ENCODE measurements around the gene STT3A. TPM values are rescaled to one million over a fixed set of nuclear protein-coding genes. Genes with fewer than 3 reads are reported as not detected.

STT3A gene
- total RNA-seq, 1 donor from 2014 or later, result 91.6 TPM

DNA sequence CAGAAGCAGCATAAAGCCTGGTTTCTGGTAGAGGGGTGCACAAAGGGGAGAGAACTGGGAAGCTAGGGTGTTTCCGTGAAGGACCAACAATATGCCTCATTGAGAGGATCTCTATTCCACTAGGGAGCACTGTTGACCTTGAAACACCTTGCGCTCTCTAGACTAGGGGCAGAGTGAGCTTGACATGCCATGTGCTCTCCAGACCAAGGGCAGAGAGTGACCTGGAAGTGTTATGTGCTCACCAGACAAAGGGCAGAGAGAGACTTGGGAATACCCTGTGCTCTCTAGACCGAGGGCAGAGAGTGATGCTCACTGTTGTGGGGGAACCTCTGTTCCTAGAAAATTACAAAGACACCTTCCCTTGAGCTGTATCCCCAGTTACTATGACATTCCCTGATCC is 38.6 kb upstream of the STT3A start:
- intact Hi-C loops (cut with DNase I), result no loop called here
- Histone ChIP-seq H3K9me3 (peaks cover 11% of the 10 kb centered on the region), H3K4me3 (no peak overlapping the region), H3K27me3 (no peaks in the 10 kb centered on the region), H3K4me1 (no peaks in the 10 kb centered on the region), H3K36me3 (no peaks in the 10 kb centered on the region), H3K27ac (no peak overlapping the region)
- no peak for DNase-seq (ENCODE audit: extremely low spot score in 2 of 2)
- TF ChIP-seq, protein P1, sequence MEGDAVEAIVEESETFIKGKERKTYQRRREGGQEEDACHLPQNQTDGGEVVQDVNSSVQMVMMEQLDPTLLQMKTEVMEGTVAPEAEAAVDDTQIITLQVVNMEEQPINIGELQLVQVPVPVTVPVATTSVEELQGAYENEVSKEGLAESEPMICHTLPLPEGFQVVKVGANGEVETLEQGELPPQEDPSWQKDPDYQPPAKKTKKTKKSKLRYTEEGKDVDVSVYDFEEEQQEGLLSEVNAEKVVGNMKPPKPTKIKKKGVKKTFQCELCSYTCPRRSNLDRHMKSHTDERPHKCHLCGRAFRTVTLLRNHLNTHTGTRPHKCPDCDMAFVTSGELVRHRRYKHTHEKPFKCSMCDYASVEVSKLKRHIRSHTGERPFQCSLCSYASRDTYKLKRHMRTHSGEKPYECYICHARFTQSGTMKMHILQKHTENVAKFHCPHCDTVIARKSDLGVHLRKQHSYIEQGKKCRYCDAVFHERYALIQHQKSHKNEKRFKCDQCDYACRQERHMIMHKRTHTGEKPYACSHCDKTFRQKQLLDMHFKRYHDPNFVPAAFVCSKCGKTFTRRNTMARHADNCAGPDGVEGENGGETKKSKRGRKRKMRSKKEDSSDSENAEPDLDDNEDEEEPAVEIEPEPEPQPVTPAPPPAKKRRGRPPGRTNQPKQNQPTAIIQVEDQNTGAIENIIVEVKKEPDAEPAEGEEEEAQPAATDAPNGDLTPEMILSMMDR (IDR thresholded peaks at IDR 0.05), result no peak
- TF ChIP-seq POLR2A (IDR thresholded peaks at IDR 0.05), result no peak

DNA sequence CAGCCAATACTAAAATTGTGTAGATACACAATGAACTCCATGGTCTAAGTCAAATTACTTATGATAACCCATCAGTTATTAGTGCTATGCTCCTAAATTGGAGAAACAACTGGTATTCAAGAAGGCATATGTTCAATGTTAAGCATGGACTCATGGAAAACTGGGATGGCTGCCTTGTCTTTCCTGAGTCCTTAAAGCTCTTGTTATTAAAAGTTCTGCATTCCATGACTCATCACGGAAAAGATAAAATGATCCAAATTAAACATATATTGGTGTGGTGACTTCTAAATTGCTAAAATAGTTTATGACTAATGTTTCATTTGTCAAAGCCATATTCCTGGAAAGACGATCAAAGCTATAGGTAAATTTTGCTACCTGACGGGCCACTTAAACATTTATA is 32.8 kb upstream of the STT3A start:
- H3K9me3 ChIP-seq, result no peaks in the 10 kb centered on the region
- no peaks in the 10 kb centered on the region for H3K27me3 ChIP-seq
- intact Hi-C loops (cut with DNase I), result no loop called here
- H3K27ac ChIP-seq, result no peak overlapping the region
- no peaks in the 10 kb centered on the region for H3K4me1 ChIP-seq
- no peak overlapping the region for H3K4me3 ChIP-seq
- H3K36me3 ChIP-seq, result no peaks in the 10 kb centered on the region
- no peak for TF ChIP-seq POLR2AphosphoS5 (IDR thresholded peaks at IDR 0.05; ENCODE audit: insufficient read depth in 1 of 2, low read depth in 1 of 2)
- TF ChIP-seq, protein P1 (IDR thresholded peaks at IDR 0.05), result no peak
- TF ChIP-seq POLR2A (IDR thresholded peaks at IDR 0.05), result no peak
- no peak for DNase-seq (ENCODE audit: extremely low spot score in 2 of 2)

DNA sequence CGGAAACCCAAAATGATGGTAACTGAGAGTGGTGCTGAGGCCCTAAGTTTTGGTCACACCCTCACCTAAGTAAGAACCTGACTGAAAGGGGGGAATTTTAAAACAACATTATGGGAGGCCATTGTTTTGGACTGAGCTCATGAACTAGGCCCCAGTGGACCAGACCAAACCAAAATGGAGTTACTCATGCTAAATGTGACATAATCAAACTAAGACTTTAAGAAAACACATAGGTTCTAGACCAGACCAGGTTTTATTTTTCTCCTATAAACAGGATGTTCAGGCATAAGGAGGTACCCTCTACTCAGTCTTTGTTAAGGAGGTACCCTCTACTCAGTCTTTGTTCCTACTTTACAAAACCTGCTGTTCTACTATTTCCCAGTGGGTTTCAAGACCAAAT is 30.7 kb upstream of the STT3A start:
- Histone ChIP-seq H3K27ac (no peak overlapping the region), H3K4me1 (no peaks in the 10 kb centered on the region), H3K4me3 (no peak overlapping the region), H3K36me3 (no peaks in the 10 kb centered on the region), H3K9me3 (no peaks in the 10 kb centered on the region), H3K27me3 (no peaks in the 10 kb centered on the region)
- TF ChIP-seq, protein P1 (IDR thresholded peaks at IDR 0.05), result no peak
- TF ChIP-seq POLR2A (IDR thresholded peaks at IDR 0.05) (no peak), POLR2AphosphoS5 (IDR thresholded peaks at IDR 0.05; ENCODE audit: insufficient read depth in 1 of 2, low read depth in 1 of 2) (no peak)
- intact Hi-C loops (cut with DNase I), result no loop called here
- DNase-seq (ENCODE audit: extremely low spot score in 2 of 2), result no peak

DNA sequence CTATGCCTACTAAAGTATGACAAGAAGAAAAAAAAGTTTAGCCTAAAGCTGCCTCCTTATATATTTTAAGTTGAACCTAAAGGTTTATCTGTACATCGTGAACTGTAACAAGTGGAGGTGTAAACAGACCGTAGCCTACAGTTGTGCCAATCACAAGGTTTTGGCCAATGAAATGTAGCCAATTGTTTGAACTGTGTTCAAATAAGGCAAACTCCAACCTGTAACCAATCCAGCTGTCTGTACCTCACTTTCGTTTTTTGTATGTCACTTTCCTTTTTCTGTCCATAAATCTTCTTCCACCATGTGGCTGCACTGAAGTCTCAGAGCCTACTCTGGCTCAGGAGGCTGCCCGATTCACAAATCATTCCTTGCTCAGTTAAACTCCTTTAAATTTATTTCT is 30.2 kb upstream of the STT3A start:
- Histone ChIP-seq H3K27me3 (no peaks in the 10 kb centered on the region), H3K4me3 (no peak overlapping the region), H3K27ac (no peak overlapping the region), H3K9me3 (no peaks in the 10 kb centered on the region), H3K36me3 (no peaks in the 10 kb centered on the region), H3K4me1 (no peaks in the 10 kb centered on the region)
- intact Hi-C loops (cut with DNase I), result no loop called here
- DNase-seq (ENCODE audit: extremely low spot score in 2 of 2), result no peak
- TF ChIP-seq POLR2AphosphoS5 (IDR thresholded peaks at IDR 0.05; ENCODE audit: insufficient read depth in 1 of 2, low read depth in 1 of 2), result no peak
- TF ChIP-seq, protein P1 (IDR thresholded peaks at IDR 0.05), result no peak
- no peak for TF ChIP-seq POLR2A (IDR thresholded peaks at IDR 0.05)

DNA sequence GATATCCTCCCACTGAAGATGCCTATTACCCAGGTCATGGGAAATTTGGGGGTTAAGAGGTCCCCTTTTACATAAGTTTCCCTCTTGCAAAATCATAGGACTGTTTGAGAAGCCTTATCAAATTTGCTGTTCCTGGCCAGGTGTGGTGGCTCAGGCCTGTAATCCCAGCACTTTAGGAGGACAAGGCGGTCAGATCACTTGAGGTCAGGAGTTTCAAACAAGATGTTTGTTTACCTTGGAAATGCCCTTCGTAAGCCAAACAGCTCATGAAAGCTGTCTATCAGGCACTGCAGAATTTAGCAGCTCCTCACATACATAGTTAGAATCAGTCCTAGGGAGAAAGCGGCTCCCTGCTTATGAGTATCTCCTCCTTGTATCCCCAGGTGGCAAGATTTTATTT is 28.3 kb upstream of the STT3A start:
- Histone ChIP-seq H3K27me3 (no peaks in the 10 kb centered on the region), H3K4me3 (no peak overlapping the region), H3K9me3 (no peaks in the 10 kb centered on the region), H3K27ac (no peak overlapping the region), H3K36me3 (no peaks in the 10 kb centered on the region), H3K4me1 (no peaks in the 10 kb centered on the region)
- no peak for TF ChIP-seq POLR2A (IDR thresholded peaks at IDR 0.05)
- TF ChIP-seq POLR2AphosphoS5 (IDR thresholded peaks at IDR 0.05; ENCODE audit: insufficient read depth in 1 of 2, low read depth in 1 of 2), result no peak
- TF ChIP-seq, protein P1 (IDR thresholded peaks at IDR 0.05), result no peak
- DNase-seq (ENCODE audit: extremely low spot score in 2 of 2), result no peak
- intact Hi-C loops (cut with DNase I), result no loop called here
